NCI-H2107 treated with DMSO at 0.1 percent for 48 hours (cell line): ENCODE measurements around the gene RCOR1.
"Not testable (repeated sequence)": the region's sequence is repeated elsewhere in the genome, so short reads cannot be mapped to it uniquely, and the experiment has no call there.

Source experiments
- DNase-seq: peaks from one replicate; lab custom pipeline; 2025; ENCODE audit not compliant: unreplicated experiment; lab: John Stamatoyannopoulos, UW

Gene RCOR1

DNA sequence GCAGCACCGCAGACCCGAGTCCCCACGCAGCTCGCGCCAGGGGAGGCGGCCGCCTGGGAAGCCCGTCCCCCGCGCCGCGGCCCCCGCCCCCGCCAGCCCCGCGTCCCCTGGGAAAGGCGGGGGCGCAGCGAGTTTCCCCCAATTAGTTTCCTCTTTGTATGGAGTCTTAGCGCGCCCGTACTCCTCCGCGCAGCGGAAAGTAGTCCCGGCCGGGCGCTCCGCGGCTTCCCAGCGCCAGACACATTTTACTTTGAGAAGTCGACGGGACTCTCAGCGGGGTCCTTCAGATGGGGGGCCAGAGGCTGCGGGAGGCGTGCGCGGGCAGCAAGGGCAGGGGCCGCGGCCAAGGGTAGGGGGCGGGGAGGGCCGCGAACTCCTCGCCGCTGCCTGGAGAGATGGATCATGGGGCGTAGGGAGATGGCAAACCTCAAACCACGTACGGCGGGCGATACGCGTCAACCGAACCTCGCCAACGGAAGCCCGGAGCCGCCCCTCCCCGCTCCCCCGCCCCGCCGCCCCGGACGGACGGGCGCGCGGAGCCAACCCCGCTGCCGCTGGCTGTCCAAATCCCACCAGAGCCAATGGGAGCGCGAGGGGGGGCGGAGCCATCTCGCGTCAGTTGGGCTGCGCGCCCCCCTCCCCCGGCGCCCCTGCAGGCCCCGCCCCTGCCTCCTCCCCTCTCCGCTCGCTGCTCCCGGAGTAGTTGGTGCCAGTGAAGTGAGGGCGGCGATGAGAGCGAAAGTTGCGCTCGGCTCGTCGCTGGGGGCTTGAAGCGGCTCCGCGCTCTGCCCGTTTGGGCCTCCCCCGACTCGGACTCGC is at the start of gene RCOR1:
Gene RCOR1 (plus strand): TSS at position 706 of the 819 bp plus-strand sequence. CDS start 238 bp downstream, outside the sequence.
- DNase-seq = peak; percentile 95

DNA sequence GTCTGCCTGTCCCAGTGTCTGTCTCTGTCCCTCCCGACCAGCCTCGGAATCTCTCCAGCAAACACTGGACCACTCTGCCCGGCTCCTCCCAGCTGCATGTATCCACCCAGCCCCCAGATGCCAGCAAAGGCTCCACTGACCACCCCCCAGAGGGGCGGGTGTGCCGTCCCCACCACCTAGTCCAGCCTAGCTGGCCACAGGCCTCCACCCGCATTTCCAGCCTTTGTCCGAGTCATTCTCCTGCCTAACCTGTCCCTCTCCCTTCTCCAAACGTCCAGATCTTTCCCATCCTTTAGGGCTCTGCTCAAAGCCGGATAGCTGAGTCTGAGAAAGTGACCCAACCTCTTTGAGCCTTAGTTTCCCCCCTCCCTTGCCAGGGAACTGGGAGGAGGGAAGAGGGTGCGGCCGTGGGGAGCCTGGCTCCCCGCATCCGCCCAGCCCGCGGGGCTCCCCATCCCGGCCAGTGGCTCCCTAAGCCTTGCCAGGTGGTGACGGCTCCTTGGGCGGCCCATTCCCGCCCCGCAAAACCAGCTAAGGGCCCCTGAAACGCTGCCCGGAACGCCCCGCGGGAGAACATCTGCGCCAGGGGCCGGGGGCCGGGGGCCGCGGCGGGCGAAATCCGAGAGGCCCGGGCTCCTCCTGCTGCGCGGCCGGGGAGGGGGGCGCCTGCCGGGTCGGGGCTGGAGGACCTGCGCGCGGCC is 48.3 kb upstream of the RCOR1 start:
- no peak for DNase-seq

GRCh38 chr14:102544747-102545460 is 47.5 kb upstream of the RCOR1 start:
- DNase-seq = no peak

- no peak for DNase-seq
Measured at GRCh38 chr14:102545461-102546265, 46.8 kb upstream of the RCOR1 start.

DNA sequence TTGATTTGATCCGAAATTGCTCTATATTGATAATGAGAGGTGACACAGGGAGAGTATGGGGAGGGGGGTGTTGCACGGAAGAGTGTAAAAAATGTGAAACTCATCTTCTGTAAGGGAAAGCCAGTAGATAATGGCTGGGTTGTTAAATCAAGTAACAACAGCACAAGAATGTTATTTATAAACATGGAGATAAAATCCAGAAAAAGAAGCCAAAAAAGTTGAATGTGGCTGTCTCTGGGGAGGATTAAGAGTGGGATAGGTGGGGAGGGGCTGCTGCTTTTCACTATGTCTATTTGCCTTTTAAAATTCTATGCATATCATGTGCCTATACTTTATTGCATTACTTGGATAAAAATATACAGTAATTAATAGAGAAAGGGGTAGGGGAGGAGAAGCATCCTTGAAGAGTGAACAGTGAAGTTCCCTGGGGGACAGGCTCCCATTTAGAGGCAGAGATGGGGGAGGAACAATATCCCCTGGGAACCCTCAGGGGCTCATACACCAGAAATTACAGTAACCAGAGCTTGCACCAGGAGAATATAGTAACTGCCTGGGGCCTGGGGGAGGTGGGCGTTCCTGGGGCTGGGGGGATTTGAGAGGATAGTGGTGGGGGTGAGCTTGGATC is 43.7 kb upstream of the RCOR1 start:
- no peak for DNase-seq

DNA sequence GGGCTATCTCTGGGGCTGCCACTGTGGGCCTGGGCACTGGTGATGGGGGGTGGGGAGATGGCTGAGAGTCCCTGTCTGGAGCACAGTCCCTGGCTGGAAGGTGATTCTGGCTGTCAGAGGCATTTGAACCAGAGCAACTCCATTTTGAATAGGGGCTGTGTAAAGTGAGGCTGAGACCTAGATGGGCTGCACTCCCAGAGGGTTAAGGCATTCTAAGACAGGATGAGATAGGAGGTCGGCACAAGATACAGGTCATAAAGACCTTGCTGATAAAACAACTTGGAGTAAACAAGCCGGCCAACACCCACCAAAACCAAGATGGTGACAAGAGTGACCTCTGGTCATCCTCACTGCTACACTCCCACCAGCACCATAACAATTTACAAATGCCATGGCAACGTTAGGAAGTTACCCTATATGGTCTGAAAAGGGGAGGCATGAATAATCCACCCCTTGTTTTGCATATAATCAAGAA is 41.5 kb upstream of the RCOR1 start:
- DNase-seq = not testable (repeated sequence)

DNA sequence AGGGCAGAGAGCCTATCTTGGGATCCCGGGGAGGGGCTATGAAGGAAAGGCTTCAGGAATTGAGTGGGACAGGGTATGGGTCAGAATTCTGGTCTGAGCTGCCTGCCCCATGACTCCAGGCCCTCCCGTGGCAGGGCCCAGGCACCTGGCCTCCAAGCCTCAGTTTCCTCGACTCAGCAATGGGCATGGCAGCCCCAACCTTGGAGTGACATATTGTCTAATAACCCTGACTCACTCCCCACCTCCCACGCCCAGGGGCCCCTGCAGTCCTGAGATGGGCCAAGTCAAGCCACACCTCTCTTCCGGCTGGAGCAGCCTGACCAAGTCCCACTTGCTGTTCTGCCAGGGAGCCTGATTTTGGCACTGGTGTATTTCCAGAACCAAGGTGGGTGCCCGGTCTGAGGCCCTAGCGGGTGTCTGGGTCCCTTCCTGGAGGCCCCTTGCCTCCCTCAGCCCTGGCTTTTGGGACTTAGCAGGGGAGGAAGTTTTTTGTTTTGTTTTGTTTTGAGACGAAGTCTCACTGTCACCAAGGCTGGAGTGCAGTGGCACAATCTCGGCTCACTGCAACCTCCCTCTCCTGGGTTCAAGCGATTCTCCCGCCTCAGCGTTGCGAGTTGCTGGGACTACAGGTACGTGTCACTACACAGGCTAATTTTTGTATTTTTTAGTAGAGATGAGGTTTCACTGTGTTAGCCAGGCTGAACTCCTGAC is 40.3 kb upstream of the RCOR1 start:
- no peak for DNase-seq

GRCh38 chr14:102554821-102555819 is 37.3 kb upstream of the RCOR1 start:
- DNase-seq = no peak

DNA sequence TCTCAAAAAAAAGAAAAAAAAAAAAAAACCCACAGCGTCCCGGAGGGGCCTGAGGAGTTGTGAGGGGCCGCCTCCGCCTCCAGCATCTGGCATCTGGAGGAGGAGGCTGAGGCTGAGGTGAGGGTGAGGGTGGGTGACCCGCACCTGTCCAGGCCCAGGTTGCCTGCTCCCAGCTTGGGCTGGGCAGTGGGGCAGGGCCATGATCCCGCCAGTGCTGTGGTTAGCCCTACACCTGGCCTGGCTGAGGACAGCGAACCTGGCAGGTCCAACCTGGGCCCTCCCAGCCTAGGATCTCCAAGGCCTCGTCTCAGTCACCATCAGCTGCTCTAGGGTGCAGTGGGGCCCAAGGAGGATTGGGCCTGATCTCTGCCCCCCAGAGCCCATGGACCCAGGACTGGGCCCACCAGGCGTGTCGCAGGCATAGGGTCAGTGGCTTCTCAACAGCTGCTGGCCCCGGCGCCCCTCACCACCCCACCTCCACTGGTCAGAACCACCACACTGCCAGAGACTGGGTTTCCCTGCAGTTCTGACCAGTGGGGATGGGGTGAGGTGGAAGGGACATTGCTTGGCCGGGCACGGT is 36.3 kb upstream of the RCOR1 start:
- DNase-seq = no peak

GRCh38 chr14:102557434-102558226 is 34.8 kb upstream of the RCOR1 start:
- DNase-seq = no peak

DNA sequence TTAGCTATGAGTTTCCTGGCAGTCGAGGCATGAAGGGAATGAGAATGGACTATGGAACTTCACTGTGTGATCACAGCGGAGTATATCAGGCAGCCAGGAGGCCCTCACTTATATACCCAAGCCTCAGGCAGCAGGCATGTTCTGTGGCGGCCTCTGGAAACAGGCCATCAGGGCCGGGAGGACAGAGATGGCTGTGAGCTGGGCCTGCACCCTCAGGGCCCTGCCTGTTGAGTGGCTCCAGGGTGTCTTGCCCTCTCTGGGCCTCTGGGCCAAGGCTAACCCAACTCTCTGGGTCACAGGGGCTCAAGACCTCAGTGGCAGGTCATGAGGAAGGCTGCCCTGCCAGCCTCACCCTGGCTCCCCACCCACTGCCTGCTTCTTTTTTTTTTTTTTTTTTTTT is 33.9 kb upstream of the RCOR1 start:
- no peak for DNase-seq

GRCh38 chr14:102560458-102561261 is 31.8 kb upstream of the RCOR1 start:
- no peak for DNase-seq

DNA sequence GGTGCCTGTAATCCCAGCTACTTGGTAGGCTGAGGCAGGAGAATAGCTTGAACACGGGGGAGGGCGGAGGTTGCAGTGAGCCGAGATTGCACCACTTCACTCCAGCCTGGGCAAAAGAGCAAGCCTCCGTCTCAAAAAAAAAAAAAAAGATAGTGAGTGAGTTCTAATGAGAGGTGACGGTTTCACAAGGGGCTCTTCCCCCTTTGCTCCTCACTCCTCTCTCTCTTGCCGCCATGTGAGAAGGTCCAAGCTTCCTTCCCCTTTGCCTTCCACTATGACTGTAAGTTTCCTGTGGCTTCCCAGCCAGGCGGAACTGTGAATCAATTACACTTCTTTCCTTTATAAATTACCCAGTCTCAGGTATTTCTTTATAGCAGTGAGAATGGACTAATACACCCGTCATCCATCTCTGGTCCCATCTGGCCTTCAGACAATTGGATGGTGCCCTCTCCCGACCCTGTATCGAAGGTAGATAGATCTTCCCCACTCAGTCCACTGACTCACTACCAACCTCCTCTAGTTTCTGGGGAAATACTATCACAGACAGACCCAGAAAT is 27.0 kb upstream of the RCOR1 start:
- no peak for DNase-seq

DNA sequence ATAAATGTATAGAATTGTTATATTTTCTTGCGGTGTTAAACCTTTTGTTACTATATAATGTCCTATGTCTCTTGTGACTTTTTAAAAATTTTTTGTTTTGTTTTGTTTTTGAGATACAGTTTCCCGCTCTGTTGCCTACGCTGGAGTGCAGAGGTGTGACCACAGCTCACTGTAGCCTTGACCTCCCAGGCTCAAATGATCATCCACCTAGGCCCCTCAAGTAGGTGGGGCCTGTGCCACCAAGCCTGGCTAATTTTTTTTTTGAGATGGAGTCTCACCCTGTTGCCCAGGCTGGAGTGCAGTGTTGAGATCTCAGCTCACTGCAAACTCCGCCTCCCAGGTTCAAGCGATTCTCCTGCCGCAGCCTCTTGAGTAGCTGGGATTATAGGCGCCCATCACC is 26.5 kb upstream of the RCOR1 start:
- no peak for DNase-seq

GRCh38 chr14:102568115-102568614 is 24.3 kb upstream of the RCOR1 start:
- DNase-seq = no peak
